Endodermal cell (in vitro differentiated cells): ENCODE measurements around the gene GPR183. TPM values are rescaled to one million over a fixed set of nuclear protein-coding genes. Genes with fewer than 3 reads are reported as not detected.

Experiments
- DNase-seq: peaks from one replicate; pipeline ENCODE4 v3.0.0-alpha.2; 2017
- H3K27ac ChIP-seq: 2 replicates; pipeline ENCODE4 v1.5.1; 2013; ENCODE audit warnings: mild to moderate bottlenecking, low read depth, low read length, moderate library complexity
- H3K27me3 ChIP-seq: 2 replicates; pipeline ENCODE4 v1.6.1; 2013; ENCODE audit warnings: mild to moderate bottlenecking, low read length, moderate library complexity; ENCODE audit not compliant: insufficient read depth, control insufficient read depth, poor library complexity, severe bottlenecking
- H3K36me3 ChIP-seq: 2 replicates; pipeline ENCODE4 v1.7.0; 2013; ENCODE audit warnings: mild to moderate bottlenecking, low read length, moderate library complexity; ENCODE audit not compliant: control insufficient read depth, insufficient read depth
- H3K4me1 ChIP-seq: one replicate; pipeline ENCODE4 v1.7.0; 2013; ENCODE audit warnings: low read length; ENCODE audit not compliant: control insufficient read depth, insufficient read depth
- H3K4me3 ChIP-seq: 2 replicates; pipeline ENCODE4 v1.5.1; 2013; ENCODE audit warnings: mild to moderate bottlenecking, low read length, moderate library complexity
- H3K9ac ChIP-seq: 2 replicates; pipeline ENCODE4 v1.6.1; 2013; ENCODE audit warnings: mild to moderate bottlenecking, low read length, moderate library complexity; ENCODE audit not compliant: poor library complexity, severe bottlenecking; ENCODE audit errors: extremely low read depth
- H3K9me3 ChIP-seq: 2 replicates; pipeline ENCODE4 v1.6.1; 2013; ENCODE audit warnings: mild to moderate bottlenecking, low read length, moderate library complexity; ENCODE audit not compliant: control insufficient read depth
- H3K27ac Mint-ChIP-seq: 2 replicates; pipeline ENCODE4 v1.8.0; 2020; ENCODE audit warnings: mixed read lengths
- H3K27me3 Mint-ChIP-seq: 2 replicates; pipeline ENCODE4 v1.8.0; 2021; ENCODE audit warnings: mild to moderate bottlenecking, mixed read lengths; ENCODE audit not compliant: insufficient read depth
- H3K36me3 Mint-ChIP-seq: 2 replicates; pipeline ENCODE4 v1.8.0; 2020; ENCODE audit warnings: low read depth, mixed read lengths
- H3K4me1 Mint-ChIP-seq: 2 replicates; pipeline ENCODE4 v1.8.0; 2020; ENCODE audit warnings: mixed read lengths
- H3K4me3 Mint-ChIP-seq: 2 replicates; pipeline ENCODE4 v1.8.0; 2020; ENCODE audit warnings: mild to moderate bottlenecking, moderate library complexity, mixed read lengths
- H3K9me3 Mint-ChIP-seq: 2 replicates; pipeline ENCODE4 v1.8.0; 2020; ENCODE audit warnings: mild to moderate bottlenecking, mixed read lengths
- WGBS, 2 experiments: methylation state at CpG; one replicate each; pipeline versions ENCODE4 v1.1.5 to v1.1.7; 2013; ENCODE audit warnings: missing lambda C conversion rate in 2 of 2, mixed read lengths in 1 of 2; ENCODE audit not compliant: insufficient coverage in 1 of 2, insufficient read length in 1 of 2; 5-methylcytosine and 5-hydroxymethylcytosine counted together
- total RNA-seq, 2 donors: library from RNA; stranded (reverse); fragmentation: NEBNext Ultra II Directional in 1 of 2; extraction: Animal tissue kit (Norgen Biotek cat#: 25700) in 1 of 2; gene quantifications; 2 replicates in 1 of 2; 3 replicates in 1 of 2; pipeline ENCODE4 v1.2.1, GENCODE V29; 2021
- TF ChIP-seq, protein P1 (sequence below): fragments of 200-600 bp; sonication (generic); conservative IDR thresholded peaks from 2 replicates; pipeline ENCODE4 v1.5.0; 2021; ENCODE audit warnings: antibody characterized with exemption, mild to moderate bottlenecking

Gene GPR183
- total RNA-seq, 2 donors from 2014 or later, result 0.62 TPM; not detected in 1

DNA sequence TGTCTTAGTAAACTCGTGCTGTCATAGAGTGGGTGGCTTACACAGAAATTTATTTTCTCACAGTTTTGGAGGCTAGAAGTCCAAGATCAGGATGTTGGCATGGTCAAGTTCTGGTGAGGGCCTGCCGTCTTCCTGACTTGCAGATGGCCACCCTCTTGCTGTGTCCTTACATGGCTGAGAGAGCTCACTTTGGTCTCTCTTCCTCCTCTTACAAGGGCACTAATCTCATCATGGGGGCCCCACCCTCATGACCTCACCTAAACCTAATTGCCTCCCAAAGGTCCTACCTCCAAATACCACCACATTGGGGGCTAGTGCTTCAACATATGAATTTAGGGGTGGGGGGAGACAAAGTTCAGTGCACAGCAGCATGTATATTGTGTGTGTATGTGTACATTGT lies 34.7 kb downstream of the GPR183 start:
- Mint-ChIP-seq H3K36me3 (peaks cover 21% of the 10 kb centered on the region), H3K9me3 (peaks cover 6% of the 10 kb centered on the region), H3K27ac (no peak overlapping the region), H3K4me1 (peaks cover 23% of the 10 kb centered on the region), H3K4me3 (no peak overlapping the region), H3K27me3 (no peaks in the 10 kb centered on the region)
- Histone ChIP-seq H3K9ac (no peak overlapping the region), H3K36me3 (peaks cover 26% of the 10 kb centered on the region), H3K27me3 (no peaks in the 10 kb centered on the region), H3K9me3 (peaks cover 10% of the 10 kb centered on the region), H3K4me1 (peaks cover 6% of the 10 kb centered on the region), H3K27ac (no peak overlapping the region), H3K4me3 (no peak overlapping the region)
- DNase-seq, result no peak
- 98 to 100% methylated on average over 1 to 2 of the region's 2 CpGs for WGBS, 2 experiments
- TF ChIP-seq, protein P1, sequence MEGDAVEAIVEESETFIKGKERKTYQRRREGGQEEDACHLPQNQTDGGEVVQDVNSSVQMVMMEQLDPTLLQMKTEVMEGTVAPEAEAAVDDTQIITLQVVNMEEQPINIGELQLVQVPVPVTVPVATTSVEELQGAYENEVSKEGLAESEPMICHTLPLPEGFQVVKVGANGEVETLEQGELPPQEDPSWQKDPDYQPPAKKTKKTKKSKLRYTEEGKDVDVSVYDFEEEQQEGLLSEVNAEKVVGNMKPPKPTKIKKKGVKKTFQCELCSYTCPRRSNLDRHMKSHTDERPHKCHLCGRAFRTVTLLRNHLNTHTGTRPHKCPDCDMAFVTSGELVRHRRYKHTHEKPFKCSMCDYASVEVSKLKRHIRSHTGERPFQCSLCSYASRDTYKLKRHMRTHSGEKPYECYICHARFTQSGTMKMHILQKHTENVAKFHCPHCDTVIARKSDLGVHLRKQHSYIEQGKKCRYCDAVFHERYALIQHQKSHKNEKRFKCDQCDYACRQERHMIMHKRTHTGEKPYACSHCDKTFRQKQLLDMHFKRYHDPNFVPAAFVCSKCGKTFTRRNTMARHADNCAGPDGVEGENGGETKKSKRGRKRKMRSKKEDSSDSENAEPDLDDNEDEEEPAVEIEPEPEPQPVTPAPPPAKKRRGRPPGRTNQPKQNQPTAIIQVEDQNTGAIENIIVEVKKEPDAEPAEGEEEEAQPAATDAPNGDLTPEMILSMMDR, result no peak

DNA sequence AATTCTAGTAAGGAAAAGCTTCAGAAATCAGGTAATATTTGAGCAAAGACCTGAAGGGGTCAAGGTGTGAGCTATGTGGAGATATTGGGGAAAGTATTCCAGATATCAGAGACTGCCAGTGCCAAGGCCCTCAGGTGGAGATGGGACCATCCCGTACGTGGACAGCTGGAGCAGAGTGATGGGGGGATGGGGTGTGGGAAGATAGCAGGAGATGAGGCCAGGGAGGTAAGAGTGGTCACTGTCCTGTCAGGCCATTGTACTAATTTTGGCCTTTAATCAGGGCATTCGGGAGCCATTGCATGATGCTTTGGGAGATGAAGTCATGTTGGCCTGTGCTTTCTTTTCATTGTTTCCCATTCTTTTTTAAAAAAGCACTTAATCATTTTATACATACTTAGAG lies 36.0 kb downstream of the GPR183 start:
- Mint-ChIP-seq H3K9me3 (peaks cover 6% of the 10 kb centered on the region), H3K4me1 (peaks cover 27% of the 10 kb centered on the region), H3K36me3 (peaks cover 21% of the 10 kb centered on the region), H3K4me3 (no peak overlapping the region), H3K27me3 (no peaks in the 10 kb centered on the region), H3K27ac (no peak overlapping the region)
- TF ChIP-seq, protein P1, result no peak
- H3K27ac ChIP-seq, result no peak overlapping the region
- DNase-seq, result no peak
- H3K36me3 ChIP-seq, result peaks cover 20% of the 10 kb centered on the region
- WGBS, 2 experiments, result 90 to 94% methylated on average over 2 to 3 of the region's 3 CpGs
- H3K9me3 ChIP-seq, result peaks cover 10% of the 10 kb centered on the region
- H3K9ac ChIP-seq, result no peak overlapping the region
- peaks cover 6% of the 10 kb centered on the region for H3K4me1 ChIP-seq
- no peaks in the 10 kb centered on the region for H3K27me3 ChIP-seq
- no peak overlapping the region for H3K4me3 ChIP-seq

DNA sequence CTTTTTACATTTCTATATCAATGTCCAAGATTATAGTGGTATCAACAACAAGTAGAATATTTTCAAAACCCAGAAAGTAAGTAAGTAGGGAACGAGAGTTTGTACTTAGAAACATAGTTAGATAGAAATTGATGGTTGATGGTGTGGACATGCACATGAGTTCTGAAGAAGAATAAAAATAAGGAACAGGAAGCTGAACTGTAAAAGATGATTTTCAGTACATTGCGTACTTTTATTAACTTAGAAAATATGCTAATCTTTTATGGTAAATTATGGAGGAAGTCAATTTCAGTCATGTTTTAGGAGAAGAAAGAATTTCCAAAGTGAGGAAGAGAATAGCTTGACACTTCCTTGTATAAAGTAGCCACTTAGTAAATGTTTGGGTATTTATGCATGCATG lies 36.7 kb downstream of the GPR183 start:
- peaks cover 23% of the 10 kb centered on the region for H3K4me1 Mint-ChIP-seq
- no peak overlapping the region for H3K4me3 Mint-ChIP-seq
- peaks cover 10% of the 10 kb centered on the region for H3K9me3 ChIP-seq
- H3K27ac Mint-ChIP-seq, result no peak overlapping the region
- H3K9ac ChIP-seq, result no peak overlapping the region
- WGBS, 2 experiments, result 95 to 98% methylated on average over 2 of the region's 2 CpGs
- TF ChIP-seq, protein P1, result no peak
- DNase-seq, result no peak
- no peaks in the 10 kb centered on the region for H3K27me3 Mint-ChIP-seq
- H3K36me3 ChIP-seq, result peaks cover 15% of the 10 kb centered on the region
- peaks cover 6% of the 10 kb centered on the region for H3K4me1 ChIP-seq
- H3K27me3 ChIP-seq, result no peaks in the 10 kb centered on the region
- peaks cover 21% of the 10 kb centered on the region for H3K36me3 Mint-ChIP-seq
- H3K4me3 ChIP-seq, result no peak overlapping the region
- no peak overlapping the region for H3K27ac ChIP-seq
- peaks cover 6% of the 10 kb centered on the region for H3K9me3 Mint-ChIP-seq
